ENCODE data around the gene ADAMTSL2.

The ADAMTSL2 gene

GRCh38 chr9:133604214-133604613 lies 69.7 kb downstream of the ADAMTSL2 start:
- Histone ChIP-seq H3K27ac (ENCODE audit: low read depth, low read length) (no peak overlapping the region), H2AFZ (ENCODE audit: low read length, unreplicated experiment) (no peak overlapping the region), H3K36me3 (ENCODE audit: insufficient read depth, low read length) (no peaks in the 10 kb centered on the region)

DNA sequence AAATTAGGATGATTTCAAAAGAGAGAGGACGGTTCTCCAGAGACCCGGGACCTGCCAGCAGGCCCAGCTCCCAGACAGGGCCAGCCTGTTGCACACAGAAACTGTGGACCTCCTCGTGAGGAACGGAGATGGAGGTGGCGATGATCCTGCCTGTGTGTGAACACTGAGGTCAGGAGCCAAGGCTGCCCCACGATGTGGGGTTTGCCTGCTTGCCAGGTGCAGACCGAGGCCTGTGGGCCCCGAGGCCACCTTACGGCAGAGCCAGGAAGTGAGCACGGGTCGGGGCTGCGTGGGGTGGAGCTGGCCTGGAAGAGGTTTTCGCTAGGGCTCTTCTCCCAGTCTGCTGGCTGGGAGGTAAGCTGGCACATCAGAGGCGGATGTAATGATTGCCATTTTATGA lies 70.4 kb downstream of the ADAMTSL2 start:
- H3K27me3 ChIP-seq (ENCODE audit: insufficient read depth, low read length): peaks cover 76% of the 10 kb centered on the region
- H3K27ac ChIP-seq (ENCODE audit: low read depth, low read length): no peak overlapping the region
- no peak overlapping the region for H2AFZ ChIP-seq (ENCODE audit: low read length, unreplicated experiment)
- H3K4me3 ChIP-seq (ENCODE audit: low read depth, low read length): no peak overlapping the region
- no peaks in the 10 kb centered on the region for H3K79me2 ChIP-seq (ENCODE audit: control insufficient read depth, insufficient read depth, low read length, unreplicated experiment)
- no peaks in the 10 kb centered on the region for H3K4me1 ChIP-seq (ENCODE audit: control insufficient read depth, insufficient read depth, low read length, unreplicated experiment)
- no peaks in the 10 kb centered on the region for H3K36me3 ChIP-seq (ENCODE audit: insufficient read depth, low read length)

More at GRCh38 chr9:133604214-133604613, 69.7 kb downstream of the ADAMTSL2 start:
- no peak overlapping the region for H3K4me3 ChIP-seq (ENCODE audit: low read depth, low read length)
- no peaks in the 10 kb centered on the region for H3K79me2 ChIP-seq (ENCODE audit: control insufficient read depth, insufficient read depth, low read length, unreplicated experiment)
- peaks cover 71% of the 10 kb centered on the region for H3K27me3 ChIP-seq (ENCODE audit: insufficient read depth, low read length)
- H3K4me1 ChIP-seq (ENCODE audit: control insufficient read depth, insufficient read depth, low read length, unreplicated experiment): no peaks in the 10 kb centered on the region

GRCh38 chr9:133605446-133605845 lies 70.9 kb downstream of the ADAMTSL2 start:
- Histone ChIP-seq H3K27ac (ENCODE audit: low read depth, low read length) (no peak overlapping the region), H3K27me3 (ENCODE audit: insufficient read depth, low read length) (peaks cover 80% of the 10 kb centered on the region), H3K36me3 (ENCODE audit: insufficient read depth, low read length) (no peaks in the 10 kb centered on the region), H2AFZ (ENCODE audit: low read length, unreplicated experiment) (no peak overlapping the region), H3K4me1 (ENCODE audit: control insufficient read depth, insufficient read depth, low read length, unreplicated experiment) (no peaks in the 10 kb centered on the region), H3K4me3 (ENCODE audit: low read depth, low read length) (no peak overlapping the region), H3K79me2 (ENCODE audit: control insufficient read depth, insufficient read depth, low read length, unreplicated experiment) (no peaks in the 10 kb centered on the region)

DNA sequence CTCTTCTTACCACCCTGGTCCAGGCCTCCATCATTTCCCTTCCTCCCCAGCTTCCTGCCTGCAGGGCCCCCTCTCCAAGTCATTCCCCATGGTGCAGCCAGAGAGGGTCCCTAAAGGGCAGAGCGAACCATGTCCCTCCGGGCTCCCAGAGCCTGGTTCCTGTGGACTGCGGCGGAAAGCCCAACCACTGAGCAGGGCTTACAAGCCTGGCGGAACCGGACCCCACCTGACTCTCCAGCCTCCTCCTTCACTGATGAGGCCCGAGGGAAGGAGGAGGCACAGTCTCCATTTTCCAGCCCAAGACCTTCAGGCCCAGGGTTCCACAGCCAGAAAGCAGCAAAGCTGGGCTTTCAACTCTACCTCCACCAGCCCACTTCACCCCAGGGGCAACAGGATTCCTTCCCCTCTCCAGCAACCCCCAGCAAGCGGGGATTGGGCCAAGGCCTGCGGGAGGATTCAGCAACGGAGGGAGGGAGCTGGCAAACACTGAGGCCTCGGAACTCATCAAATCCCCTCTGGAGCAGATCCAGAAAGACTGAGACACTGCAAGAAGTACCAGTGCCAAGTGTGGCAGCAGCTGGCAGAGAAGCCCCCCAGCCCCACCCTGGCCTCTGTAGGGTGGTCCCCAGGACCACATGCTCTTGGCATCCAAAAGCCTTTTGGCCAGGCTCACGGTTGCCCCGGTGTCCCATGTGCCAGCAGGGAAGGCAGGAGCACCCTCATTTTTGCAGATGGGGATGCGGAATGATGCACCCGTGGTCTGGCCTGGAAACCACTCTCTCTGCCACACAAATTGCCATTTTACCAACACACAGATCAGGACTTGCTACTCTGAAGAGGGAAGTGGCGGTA lies 71.6 kb downstream of the ADAMTSL2 start:
- Histone ChIP-seq H3K4me1 (ENCODE audit: control insufficient read depth, insufficient read depth, low read length, unreplicated experiment) (no peaks in the 10 kb centered on the region), H3K4me3 (ENCODE audit: low read depth, low read length) (no peak overlapping the region), H3K27ac (ENCODE audit: low read depth, low read length) (no peak overlapping the region), H3K36me3 (ENCODE audit: insufficient read depth, low read length) (no peaks in the 10 kb centered on the region), H3K27me3 (ENCODE audit: insufficient read depth, low read length) (peaks cover 81% of the 10 kb centered on the region), H3K79me2 (ENCODE audit: control insufficient read depth, insufficient read depth, low read length, unreplicated experiment) (no peaks in the 10 kb centered on the region), H2AFZ (ENCODE audit: low read length, unreplicated experiment) (no peak overlapping the region)

DNA sequence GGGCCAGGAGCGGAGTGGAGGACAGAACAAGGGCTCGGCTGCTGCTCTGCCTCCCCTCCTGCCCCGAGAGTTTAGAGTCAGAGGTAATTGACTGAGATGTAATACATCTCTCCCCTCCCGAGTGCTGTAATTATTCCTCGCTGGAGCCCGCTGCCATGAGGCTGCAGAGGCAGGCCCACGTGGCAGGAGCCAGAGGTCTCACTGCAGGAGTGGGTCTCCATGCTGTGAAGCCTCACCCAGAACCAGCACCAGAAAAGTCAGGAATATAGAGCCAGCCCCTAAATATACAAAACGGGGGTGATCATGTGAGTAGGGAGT lies 72.2 kb downstream of the ADAMTSL2 start:
- Histone ChIP-seq H3K36me3 (ENCODE audit: insufficient read depth, low read length) (no peaks in the 10 kb centered on the region), H3K27me3 (ENCODE audit: insufficient read depth, low read length) (peaks cover 81% of the 10 kb centered on the region), H3K79me2 (ENCODE audit: control insufficient read depth, insufficient read depth, low read length, unreplicated experiment) (no peaks in the 10 kb centered on the region), H3K4me3 (ENCODE audit: low read depth, low read length) (no peak overlapping the region), H3K27ac (ENCODE audit: low read depth, low read length) (no peak overlapping the region), H2AFZ (ENCODE audit: low read length, unreplicated experiment) (no peak overlapping the region), H3K4me1 (ENCODE audit: control insufficient read depth, insufficient read depth, low read length, unreplicated experiment) (no peaks in the 10 kb centered on the region)

DNA sequence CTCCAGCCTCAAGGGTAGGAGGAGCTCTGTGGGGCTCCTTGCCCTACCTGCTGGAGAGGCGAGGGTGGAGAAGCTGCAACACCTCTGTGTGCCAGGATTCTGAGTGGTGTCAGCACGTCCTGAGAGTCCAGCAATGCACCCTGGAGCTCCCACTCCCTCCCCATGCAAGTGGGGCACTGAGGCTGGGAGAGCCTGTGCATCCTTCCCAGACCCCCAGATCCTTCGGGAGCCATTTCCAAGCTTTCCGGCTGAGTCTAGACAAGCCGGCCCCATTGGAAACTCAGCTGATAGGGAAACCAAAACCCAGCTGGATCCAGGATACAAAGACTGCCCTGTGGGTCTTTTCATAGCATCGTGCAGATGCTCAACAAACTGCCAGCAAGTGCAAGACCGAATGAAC lies 72.9 kb downstream of the ADAMTSL2 start:
- Histone ChIP-seq H2AFZ (ENCODE audit: low read length, unreplicated experiment) (no peak overlapping the region), H3K4me3 (ENCODE audit: low read depth, low read length) (no peak overlapping the region), H3K36me3 (ENCODE audit: insufficient read depth, low read length) (no peaks in the 10 kb centered on the region), H3K27ac (ENCODE audit: low read depth, low read length) (no peak overlapping the region), H3K27me3 (ENCODE audit: insufficient read depth, low read length) (peaks cover 85% of the 10 kb centered on the region), H3K79me2 (ENCODE audit: control insufficient read depth, insufficient read depth, low read length, unreplicated experiment) (no peaks in the 10 kb centered on the region), H3K4me1 (ENCODE audit: control insufficient read depth, insufficient read depth, low read length, unreplicated experiment) (no peaks in the 10 kb centered on the region)

DNA sequence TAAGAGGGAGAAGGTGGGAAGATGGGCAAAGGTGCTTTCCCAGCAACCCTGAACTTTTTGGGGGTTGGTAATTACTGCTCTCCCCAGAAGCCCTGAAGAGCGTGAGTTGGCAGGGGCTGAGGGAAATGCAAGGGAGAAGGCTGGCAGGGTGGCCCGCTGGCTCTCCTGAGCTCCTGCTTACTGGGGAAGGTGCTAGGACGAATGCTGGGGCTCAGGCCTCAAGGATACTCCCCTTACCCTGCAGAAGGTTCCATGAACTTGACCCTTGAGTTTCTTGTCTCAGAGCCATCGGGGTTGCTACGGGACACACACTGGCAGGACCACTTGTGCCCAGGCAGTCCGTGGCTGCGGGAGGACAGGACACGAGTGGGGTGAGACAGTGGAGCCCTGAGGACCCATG lies 73.5 kb downstream of the ADAMTSL2 start:
- Histone ChIP-seq H3K4me1 (ENCODE audit: control insufficient read depth, insufficient read depth, low read length, unreplicated experiment) (no peaks in the 10 kb centered on the region), H3K27me3 (ENCODE audit: insufficient read depth, low read length) (peaks cover 85% of the 10 kb centered on the region), H3K36me3 (ENCODE audit: insufficient read depth, low read length) (no peaks in the 10 kb centered on the region), H2AFZ (ENCODE audit: low read length, unreplicated experiment) (no peak overlapping the region), H3K4me3 (ENCODE audit: low read depth, low read length) (no peak overlapping the region), H3K27ac (ENCODE audit: low read depth, low read length) (no peak overlapping the region), H3K79me2 (ENCODE audit: control insufficient read depth, insufficient read depth, low read length, unreplicated experiment) (no peaks in the 10 kb centered on the region)

- H3K27ac ChIP-seq (ENCODE audit: low read depth, low read length): no peak overlapping the region
- H2AFZ ChIP-seq (ENCODE audit: low read length, unreplicated experiment): no peak overlapping the region
- no peaks in the 10 kb centered on the region for H3K36me3 ChIP-seq (ENCODE audit: insufficient read depth, low read length)
- H3K4me1 ChIP-seq (ENCODE audit: control insufficient read depth, insufficient read depth, low read length, unreplicated experiment): no peaks in the 10 kb centered on the region
- H3K4me3 ChIP-seq (ENCODE audit: low read depth, low read length): no peak overlapping the region
- H3K79me2 ChIP-seq (ENCODE audit: control insufficient read depth, insufficient read depth, low read length, unreplicated experiment): no peaks in the 10 kb centered on the region
- H3K27me3 ChIP-seq (ENCODE audit: insufficient read depth, low read length): peaks cover 85% of the 10 kb centered on the region
These were observed 73.9 kb downstream of the ADAMTSL2 start for GRCh38 chr9:133608382-133608781.

GRCh38 chr9:133608889-133609288 lies 74.4 kb downstream of the ADAMTSL2 start:
- H3K79me2 ChIP-seq (ENCODE audit: control insufficient read depth, insufficient read depth, low read length, unreplicated experiment): no peaks in the 10 kb centered on the region
- H3K4me1 ChIP-seq (ENCODE audit: control insufficient read depth, insufficient read depth, low read length, unreplicated experiment): no peaks in the 10 kb centered on the region
- no peak overlapping the region for H2AFZ ChIP-seq (ENCODE audit: low read length, unreplicated experiment)
- H3K36me3 ChIP-seq (ENCODE audit: insufficient read depth, low read length): no peaks in the 10 kb centered on the region
- no peak overlapping the region for H3K27ac ChIP-seq (ENCODE audit: low read depth, low read length)
- no peak overlapping the region for H3K4me3 ChIP-seq (ENCODE audit: low read depth, low read length)
- H3K27me3 ChIP-seq (ENCODE audit: insufficient read depth, low read length): peaks cover 87% of the 10 kb centered on the region

GRCh38 chr9:133609311-133610098 lies 75.0 kb downstream of the ADAMTSL2 start, which contains the start of gene FAM163B:
Gene FAM163B (minus strand): TSS chr9:133609389. CDS start chr9:133580223, 29,166 bp downstream.
- Histone ChIP-seq H3K79me2 (ENCODE audit: control insufficient read depth, insufficient read depth, low read length, unreplicated experiment) (no peaks in the 10 kb centered on the region), H3K27me3 (ENCODE audit: insufficient read depth, low read length) (peaks cover 93% of the 10 kb centered on the region), H3K27ac (ENCODE audit: low read depth, low read length) (no peak within 1 kb of the TSS), H3K4me3 (ENCODE audit: low read depth, low read length) (no peak within 1 kb of the TSS), H2AFZ (ENCODE audit: low read length, unreplicated experiment) (no peak within 1 kb of the TSS), H3K4me1 (ENCODE audit: control insufficient read depth, insufficient read depth, low read length, unreplicated experiment) (no peaks in the 10 kb centered on the region), H3K36me3 (ENCODE audit: insufficient read depth, low read length) (no peaks in the 10 kb centered on the region)

GRCh38 chr9:133610845-133611244 lies 76.3 kb downstream of the ADAMTSL2 start:
- Histone ChIP-seq H3K4me3 (ENCODE audit: low read depth, low read length) (no peak overlapping the region), H3K27me3 (ENCODE audit: insufficient read depth, low read length) (peaks cover 95% of the 10 kb centered on the region), H2AFZ (ENCODE audit: low read length, unreplicated experiment) (no peak overlapping the region)

More at GRCh38 chr9:133610845-133611244, 76.3 kb downstream of the ADAMTSL2 start:
- Histone ChIP-seq H3K27ac (ENCODE audit: low read depth, low read length) (no peak overlapping the region), H3K79me2 (ENCODE audit: control insufficient read depth, insufficient read depth, low read length, unreplicated experiment) (no peaks in the 10 kb centered on the region), H3K4me1 (ENCODE audit: control insufficient read depth, insufficient read depth, low read length, unreplicated experiment) (no peaks in the 10 kb centered on the region), H3K36me3 (ENCODE audit: insufficient read depth, low read length) (no peaks in the 10 kb centered on the region)
